HL-60 (cell line): ENCODE measurements around the gene CELF2.

Source experiments
- DNase-seq, 2 experiments: peaks; one replicate each; pipeline ENCODE4 v3.0.0-alpha.2; 2010 to 2020; ENCODE audit warnings: low read depth in 1 of 2, low spot score in 1 of 2
- H3K27ac ChIP-seq: fragments of 250-450 bp; sonication (Bioruptor Pico); replicated peaks from 2 replicates; pipeline ENCODE4 v1.5.1; 2020; ENCODE audit warnings: mild to moderate bottlenecking, moderate library complexity
- H3K27me3 ChIP-seq: fragments of 250-450 bp; sonication (Bioruptor Pico); 2 replicates; pipeline ENCODE4 v1.5.1; 2021; ENCODE audit warnings: mild to moderate bottlenecking, moderate library complexity; ENCODE audit not compliant: insufficient read depth, poor library complexity, severe bottlenecking
- H3K4me3 ChIP-seq: replicated peaks from 2 replicates; pipeline ENCODE4 v1.5.1; 2011; ENCODE audit warnings: mild to moderate bottlenecking, control low read depth, low read length; ENCODE audit not compliant: insufficient read depth
- CTCF ChIP-seq: IDR thresholded peaks from one replicate; pipeline ENCODE4 v1.5.1; 2011; ENCODE audit warnings: low read length, control low read depth, inconsistent platforms; ENCODE audit not compliant: insufficient read depth
- GABPA ChIP-seq: IDR thresholded peaks from 2 replicates; pipeline ENCODE4 v1.6.1; 2012; ENCODE audit warnings: low read depth
- POLR2AphosphoS5 ChIP-seq: IDR thresholded peaks from 2 replicates; pipeline ENCODE4 v1.6.1; 2012; ENCODE audit warnings: low read depth
- REST ChIP-seq: IDR thresholded peaks from 2 replicates; pipeline ENCODE4 v1.6.1; 2012; ENCODE audit warnings: low read depth; ENCODE audit not compliant: insufficient replicate concordance
- SPI1 ChIP-seq: IDR thresholded peaks from 2 replicates; pipeline ENCODE4 v1.6.1; 2012; ENCODE audit warnings: low read depth, mild to moderate bottlenecking, borderline replicate concordance

CELF2 gene

GRCh38 chr10:11245095-11245479 lies 227.4 kb downstream of the CELF2 start:
- no peak for DNase-seq
- Histone ChIP-seq H3K27me3 (no peaks in the 10 kb centered on the region), H3K27ac (no peak overlapping the region), H3K4me3 (no peak overlapping the region)
- TF ChIP-seq SPI1 (peak; percentile 55; the same call in 1 of the 2 replicates), POLR2AphosphoS5 (no peak), GABPA (no peak)

- no peaks in the 10 kb centered on the region for H3K27me3 ChIP-seq
- no peak overlapping the region for H3K27ac ChIP-seq
- no peak for TF ChIP-seq GABPA
- no peak for TF ChIP-seq CTCF
- no peak for TF ChIP-seq POLR2AphosphoS5
- TF ChIP-seq REST = no peak
- no peak for TF ChIP-seq SPI1
- DNase-seq = no peak
- H3K4me3 ChIP-seq = no peak overlapping the region
Observed at GRCh38 chr10:11245510-11245909, 227.8 kb downstream of the CELF2 start.

- no peak overlapping the region for H3K27ac ChIP-seq
- TF ChIP-seq CTCF (no peak), POLR2AphosphoS5 (no peak), GABPA (no peak), REST (no peak), SPI1 (no peak)
- no peak for DNase-seq
- no peak overlapping the region for H3K4me3 ChIP-seq
- H3K27me3 ChIP-seq = no peaks in the 10 kb centered on the region
Observed at GRCh38 chr10:11245981-11246590, 228.4 kb downstream of the CELF2 start.

- Histone ChIP-seq H3K4me3 (no peak overlapping the region), H3K27me3 (no peaks in the 10 kb centered on the region), H3K27ac (no peak overlapping the region)
- DNase-seq = no peak
- TF ChIP-seq POLR2AphosphoS5 (no peak), GABPA (no peak)
Observed at GRCh38 chr10:11246752-11247467, 229.2 kb downstream of the CELF2 start.
